ENCODE results near the gene SYNJ2. TPM values are rescaled to one million over a fixed set of nuclear protein-coding genes. Genes with fewer than 3 reads are reported as not detected.
A peak's percentile ranks its signal among the peaks of the same experiment; 100 is the strongest.

The SYNJ2 gene
- total RNA-seq, 1 experiment from 2014 or later: 24.5 TPM

- WGBS (ENCODE audit: extremely low coverage, insufficient read length, low lambda C conversion rate): no CpG with 5 or more reads among the region's 4 CpGs
- no peak overlapping the region for H3K27ac ChIP-seq (ENCODE audit: insufficient read length, low read depth, low read length)
- peak overlapping the region in 2 of 3 experiments; percentile 14 to 23; a peak in 3 of 7 replicates for H3K27ac Mint-ChIP-seq
- no peaks in the 10 kb centered on the region for H3K79me1 ChIP-seq (ENCODE audit: insufficient read depth, low read depth, low read length, poor library complexity, severe bottlenecking)
- H4K8ac ChIP-seq (replicated peaks; ENCODE audit: insufficient read length, low read depth, low read length): no peak overlapping the region
- no peak overlapping the region for H2AFZ ChIP-seq (ENCODE audit: low read length)
- no peak overlapping the region for H3K23ac ChIP-seq (ENCODE audit: insufficient read length, low read depth, low read length)
- H2BK120ac ChIP-seq (ENCODE audit: low read depth, low read length, poor library complexity, severe bottlenecking): no peak overlapping the region
- H3K79me2 ChIP-seq (ENCODE audit: insufficient read depth, low read length): no peaks in the 10 kb centered on the region
- H3K23me2 ChIP-seq (ENCODE audit: insufficient read length, low read depth, low read length, poor library complexity, severe bottlenecking): no peaks in the 10 kb centered on the region
- H3K4me3 Mint-ChIP-seq: no peak overlapping the region
- H3T11ph ChIP-seq (ENCODE audit: low read length): no peak overlapping the region
- no peak overlapping the region for H2AK5ac ChIP-seq (ENCODE audit: insufficient read length, low read length)
- H3K9me3 ChIP-seq (ENCODE audit: control insufficient read depth, low read depth, low read length): no peaks in the 10 kb centered on the region
- no peak overlapping the region for H3K18ac ChIP-seq (ENCODE audit: insufficient read length, low read depth, low read length)
- H2BK5ac ChIP-seq (ENCODE audit: insufficient read length, low read length): no peak overlapping the region
- peaks cover 0 to 13% (median 0%) of the 10 kb centered on the region in 3 experiments; a peak in 3 of 7 replicates for H3K36me3 Mint-ChIP-seq (ENCODE audit: insufficient read depth in 1 of 3, low read depth in 3 of 3)
- no peak overlapping the region for H3K56ac ChIP-seq (ENCODE audit: insufficient read length, low read depth, low read length)
- DNase-seq: no peak
- H3K9ac ChIP-seq (ENCODE audit: extremely low read depth, insufficient read length, low read length): no peak overlapping the region
- no peak overlapping the region for H2BK20ac ChIP-seq (ENCODE audit: low read depth, low read length, poor library complexity, severe bottlenecking)
- H4K20me1 ChIP-seq (ENCODE audit: control insufficient read depth, insufficient read depth, insufficient read length): no peaks in the 10 kb centered on the region
- H3K4ac ChIP-seq (ENCODE audit: low read depth, low read length): no peak overlapping the region
- no peaks in the 10 kb centered on the region for H3K4me1 ChIP-seq (ENCODE audit: insufficient read depth, low read length)
- TF ChIP-seq, protein P1, sequence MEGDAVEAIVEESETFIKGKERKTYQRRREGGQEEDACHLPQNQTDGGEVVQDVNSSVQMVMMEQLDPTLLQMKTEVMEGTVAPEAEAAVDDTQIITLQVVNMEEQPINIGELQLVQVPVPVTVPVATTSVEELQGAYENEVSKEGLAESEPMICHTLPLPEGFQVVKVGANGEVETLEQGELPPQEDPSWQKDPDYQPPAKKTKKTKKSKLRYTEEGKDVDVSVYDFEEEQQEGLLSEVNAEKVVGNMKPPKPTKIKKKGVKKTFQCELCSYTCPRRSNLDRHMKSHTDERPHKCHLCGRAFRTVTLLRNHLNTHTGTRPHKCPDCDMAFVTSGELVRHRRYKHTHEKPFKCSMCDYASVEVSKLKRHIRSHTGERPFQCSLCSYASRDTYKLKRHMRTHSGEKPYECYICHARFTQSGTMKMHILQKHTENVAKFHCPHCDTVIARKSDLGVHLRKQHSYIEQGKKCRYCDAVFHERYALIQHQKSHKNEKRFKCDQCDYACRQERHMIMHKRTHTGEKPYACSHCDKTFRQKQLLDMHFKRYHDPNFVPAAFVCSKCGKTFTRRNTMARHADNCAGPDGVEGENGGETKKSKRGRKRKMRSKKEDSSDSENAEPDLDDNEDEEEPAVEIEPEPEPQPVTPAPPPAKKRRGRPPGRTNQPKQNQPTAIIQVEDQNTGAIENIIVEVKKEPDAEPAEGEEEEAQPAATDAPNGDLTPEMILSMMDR (conservative IDR thresholded peaks at IDR 0.05): no peak
- no peak overlapping the region for H3K14ac ChIP-seq (ENCODE audit: insufficient read depth, low read length)
- H3K4me2 ChIP-seq (ENCODE audit: insufficient read depth, insufficient read length, low read length): no peak overlapping the region
- no peak overlapping the region for H2BK12ac ChIP-seq (ENCODE audit: insufficient read length, low read depth, low read length)
- peaks cover 3 to 7% of the 10 kb centered on the region in 2 experiments; a peak in 3 of 4 replicates for H3K4me1 Mint-ChIP-seq
- H3K27me3 ChIP-seq (ENCODE audit: insufficient read depth, low read length): no peaks in the 10 kb centered on the region
- H3K27me3 Mint-ChIP-seq (ENCODE audit: low read depth): no peaks in the 10 kb centered on the region
- no peak overlapping the region for H4K91ac ChIP-seq (ENCODE audit: insufficient read length, low read depth, low read length)
- no peak overlapping the region for H4K5ac ChIP-seq (ENCODE audit: insufficient read length, low read depth, low read length)
- no peak overlapping the region for H2BK15ac ChIP-seq (ENCODE audit: low read depth, low read length)
- H3K9me3 Mint-ChIP-seq: no peaks in the 10 kb centered on the region
Measured at GRCh38 chr6:158050955-158051354, 69.3 kb downstream of the SYNJ2 start.
